GM18517 (cell line): Measurements from ENCODE around the gene DUSP2.
A peak's percentile ranks its signal among the peaks of the same experiment; 100 is the strongest.

Source experiments
- ATAC-seq: cut with Tn5 transposase; IDR thresholded peaks from one replicate; pipeline ENCODE4 v1.9.1; 2021; ENCODE audit warnings: mild to moderate bottlenecking, moderate library complexity; ENCODE audit not compliant: unreplicated experiment

Gene DUSP2, protein sequence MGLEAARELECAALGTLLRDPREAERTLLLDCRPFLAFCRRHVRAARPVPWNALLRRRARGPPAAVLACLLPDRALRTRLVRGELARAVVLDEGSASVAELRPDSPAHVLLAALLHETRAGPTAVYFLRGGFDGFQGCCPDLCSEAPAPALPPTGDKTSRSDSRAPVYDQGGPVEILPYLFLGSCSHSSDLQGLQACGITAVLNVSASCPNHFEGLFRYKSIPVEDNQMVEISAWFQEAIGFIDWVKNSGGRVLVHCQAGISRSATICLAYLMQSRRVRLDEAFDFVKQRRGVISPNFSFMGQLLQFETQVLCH

DNA sequence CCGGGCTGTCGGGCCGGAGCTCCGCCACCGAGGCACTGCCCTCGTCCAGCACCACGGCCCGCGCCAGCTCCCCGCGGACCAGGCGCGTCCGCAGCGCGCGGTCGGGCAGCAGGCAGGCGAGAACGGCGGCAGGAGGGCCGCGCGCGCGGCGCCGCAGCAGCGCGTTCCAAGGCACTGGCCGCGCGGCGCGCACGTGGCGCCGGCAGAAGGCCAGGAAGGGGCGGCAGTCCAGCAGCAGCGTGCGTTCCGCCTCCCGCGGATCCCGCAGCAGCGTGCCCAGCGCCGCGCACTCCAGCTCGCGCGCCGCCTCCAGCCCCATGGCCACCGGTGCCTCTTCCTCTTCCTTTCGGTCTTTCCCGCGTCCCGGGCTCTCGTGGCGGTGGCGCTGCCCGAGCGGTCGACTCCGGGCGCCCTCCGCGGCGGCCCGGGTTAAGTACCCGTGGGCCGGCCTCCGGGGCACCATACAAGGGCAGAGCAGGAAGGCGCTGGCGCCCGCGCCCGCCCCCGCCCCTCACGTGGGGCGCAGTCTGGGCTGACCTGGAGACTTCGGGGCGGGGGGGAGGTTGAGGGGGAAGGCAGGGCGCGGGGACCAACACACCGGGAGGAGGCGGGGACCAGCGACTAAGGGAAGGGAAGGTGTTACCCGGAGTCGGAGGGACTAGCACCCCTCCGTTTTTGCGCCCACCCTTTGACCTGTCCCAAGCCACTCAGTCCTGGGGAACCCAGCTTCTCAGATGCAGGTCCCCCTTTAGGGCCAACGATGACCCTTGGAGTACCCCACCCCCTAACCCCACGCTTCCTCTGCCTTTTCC is at the start of gene DUSP2:
Gene DUSP2 (minus strand): TSS at position 405 of the 812 bp plus-strand sequence. CDS start 86 bp downstream, at position 319.
- ATAC-seq, result peak; percentile 39

DNA sequence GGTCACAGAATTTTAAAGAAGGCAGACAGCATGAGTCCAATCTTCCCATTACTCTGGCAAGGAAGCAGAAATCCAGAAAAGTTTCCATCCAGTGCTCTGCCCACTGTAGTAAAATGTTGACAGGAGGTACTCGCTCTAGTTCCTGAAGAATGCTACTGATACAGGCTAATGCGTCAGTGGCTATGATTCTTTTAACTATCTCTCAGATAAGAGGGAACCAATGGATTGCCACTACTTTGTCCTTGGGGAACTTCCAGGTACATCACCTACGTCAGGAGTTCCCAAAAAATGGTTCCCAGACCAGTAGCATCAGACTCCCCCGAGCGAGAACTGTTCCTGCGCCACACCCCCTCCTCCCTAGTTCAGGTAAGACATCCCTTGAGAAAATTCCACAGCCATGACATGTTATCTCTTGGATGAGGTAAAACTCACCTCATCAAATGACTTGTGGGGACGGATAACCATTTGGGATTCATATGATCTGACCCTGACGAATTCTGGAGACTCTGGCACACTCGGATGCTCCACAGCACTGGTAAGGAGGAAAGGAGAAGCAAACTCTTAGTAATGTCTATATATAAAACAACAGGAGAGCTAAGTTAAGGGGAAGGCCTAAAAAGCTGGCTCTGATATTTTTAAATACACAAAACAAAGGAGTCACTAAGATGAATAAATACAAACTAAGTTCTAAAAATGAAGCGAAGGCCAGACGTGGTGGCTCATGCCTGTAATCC is 46.9 kb upstream of the DUSP2 start:
- ATAC-seq, result no peak

DNA sequence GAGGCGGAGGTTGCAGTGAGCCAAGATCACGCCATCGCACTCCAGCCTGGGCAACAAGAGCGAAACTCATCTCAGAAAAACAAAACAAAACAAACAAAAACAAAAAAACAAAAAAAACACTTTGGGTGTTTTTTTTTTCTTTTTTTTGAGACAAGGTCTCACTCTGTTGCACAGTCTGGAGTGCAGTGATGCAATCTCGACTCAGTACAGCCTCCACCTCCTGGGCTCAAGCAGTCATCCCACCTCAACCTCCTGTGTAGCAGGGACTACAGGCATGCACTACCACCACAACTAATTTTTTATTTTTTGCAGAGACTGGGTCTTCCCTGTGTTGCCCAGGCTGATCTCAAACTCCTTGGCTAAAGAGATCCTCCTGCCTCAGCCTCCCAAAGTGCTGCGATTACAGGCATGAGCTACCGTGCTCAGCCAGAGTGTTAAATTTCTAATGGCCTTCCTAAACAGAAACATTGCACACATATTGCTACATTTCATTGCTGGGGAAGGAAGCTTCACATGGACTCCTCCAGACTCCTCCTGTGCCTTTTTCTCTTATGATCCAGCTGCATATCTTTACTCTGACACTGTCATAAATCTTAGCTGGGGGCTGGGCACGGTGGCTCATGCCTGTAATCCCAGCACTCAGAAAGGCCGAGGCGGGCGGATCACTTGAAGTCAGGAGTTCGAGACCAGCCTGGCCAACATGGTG is 43.7 kb upstream of the DUSP2 start:
- no peak for ATAC-seq

DNA sequence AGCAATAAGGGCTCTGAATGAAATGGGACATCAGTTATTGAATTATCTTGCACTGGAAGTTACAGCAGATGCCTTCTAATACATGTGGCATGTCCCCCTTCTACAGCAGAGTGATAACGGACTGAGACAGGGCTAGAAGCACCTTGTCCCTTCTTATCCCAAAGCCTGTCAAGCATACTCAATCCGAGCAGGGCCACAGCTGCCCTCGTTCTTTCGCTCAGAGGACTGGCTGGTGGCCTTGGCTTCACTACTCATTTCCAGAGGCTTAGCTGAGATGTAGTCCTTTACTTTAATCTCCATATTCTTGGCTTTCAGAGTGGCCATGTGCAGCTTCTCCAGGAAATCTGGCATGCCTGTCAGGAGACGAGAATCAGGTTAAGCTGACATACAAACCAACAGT is 41.3 kb upstream of the DUSP2 start:
- ATAC-seq, result no peak

DNA sequence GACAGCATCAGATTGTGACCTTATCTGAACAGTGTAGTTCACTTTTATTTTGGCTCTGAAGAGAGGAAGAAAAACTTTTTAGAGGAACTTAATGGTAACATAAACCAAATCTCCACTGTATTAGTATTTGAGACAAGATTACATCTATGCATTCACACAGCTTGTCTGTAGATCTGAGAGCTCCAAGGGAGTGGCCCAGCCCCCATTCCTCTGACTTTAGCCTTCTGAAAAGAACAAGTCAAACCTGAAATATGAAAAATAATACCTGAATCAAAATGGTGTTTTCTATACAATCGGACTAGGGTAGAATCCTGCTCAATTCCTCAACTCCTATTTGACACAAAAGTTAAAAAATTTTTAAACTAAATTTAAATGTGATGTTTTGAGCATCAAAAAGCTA is 40.3 kb upstream of the DUSP2 start:
- ATAC-seq, result no peak

DNA sequence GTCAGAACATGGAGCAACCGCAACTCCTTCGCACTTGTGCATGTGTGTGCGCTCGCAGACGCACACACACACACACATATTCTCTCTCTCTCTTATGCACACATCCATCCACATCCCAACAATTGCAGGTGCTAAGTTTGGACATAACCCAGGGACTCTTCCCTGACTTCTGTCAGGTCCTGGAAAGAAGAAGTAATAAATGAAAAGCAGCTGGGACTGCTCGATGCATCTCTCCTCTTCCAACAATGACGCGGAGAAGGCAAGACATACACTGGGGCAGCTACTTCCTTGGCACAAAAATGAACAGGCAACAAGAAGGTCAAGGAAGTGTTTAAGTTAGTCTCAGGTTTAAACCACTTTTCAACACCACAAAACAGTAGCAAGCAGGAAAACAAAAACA is 39.7 kb upstream of the DUSP2 start:
- ATAC-seq, result no peak

DNA sequence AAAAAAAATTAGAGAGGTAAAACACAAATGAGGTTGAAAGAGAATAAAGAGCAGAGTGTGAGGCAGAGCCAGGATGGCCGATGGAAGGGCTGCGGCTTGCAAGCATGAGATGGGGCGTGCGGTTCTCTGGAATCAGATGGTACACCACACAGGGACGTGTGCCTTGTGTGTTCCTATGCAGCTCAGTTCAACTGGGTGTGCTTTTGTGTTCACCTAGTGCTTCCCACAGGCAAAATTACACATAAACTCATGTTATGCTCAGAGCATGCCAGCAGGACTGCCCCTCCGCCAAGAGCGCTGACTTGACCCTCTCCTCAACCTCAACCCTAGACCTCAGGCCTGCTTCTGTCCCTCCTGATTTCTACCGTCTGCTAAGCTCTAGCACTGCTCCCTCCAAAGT is 38.9 kb upstream of the DUSP2 start:
- no peak for ATAC-seq

DNA sequence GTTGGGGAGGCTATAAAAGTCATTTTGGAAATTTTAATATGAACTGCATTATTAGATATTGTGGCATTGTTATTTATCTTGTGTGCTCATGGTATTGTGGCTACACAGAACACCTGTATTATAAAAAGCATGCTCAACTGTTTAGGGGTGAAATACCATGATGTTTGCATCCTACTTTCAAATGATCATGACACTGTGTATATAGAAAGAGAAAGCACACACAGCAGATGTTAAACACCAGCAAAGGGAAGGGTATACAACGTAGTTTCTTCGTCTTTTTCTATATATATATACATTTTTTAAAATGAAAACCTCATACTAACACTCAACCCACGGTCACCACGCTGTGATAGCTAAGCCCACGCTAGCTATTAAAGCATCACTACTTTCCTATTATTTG is 36.3 kb upstream of the DUSP2 start:
- no peak for ATAC-seq

DNA sequence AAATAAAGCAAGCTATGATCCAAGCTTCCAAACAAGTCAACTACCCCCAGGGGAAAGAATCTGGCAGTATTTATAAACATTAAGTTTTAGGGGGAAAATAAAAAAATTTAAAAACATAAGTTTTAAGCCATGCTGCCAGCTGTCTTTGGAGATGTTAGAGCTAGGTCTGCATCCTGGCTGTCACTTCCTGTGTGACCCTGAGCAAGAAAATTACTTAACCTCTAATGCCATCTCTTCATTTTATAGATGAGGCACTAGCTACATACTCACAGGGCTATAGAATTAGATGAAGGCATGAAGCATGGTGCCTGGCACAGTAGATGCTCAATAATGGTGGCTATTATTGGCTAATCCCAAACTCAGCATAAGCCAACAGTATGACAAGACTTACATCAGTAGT is 35.3 kb upstream of the DUSP2 start:
- ATAC-seq, result no peak

DNA sequence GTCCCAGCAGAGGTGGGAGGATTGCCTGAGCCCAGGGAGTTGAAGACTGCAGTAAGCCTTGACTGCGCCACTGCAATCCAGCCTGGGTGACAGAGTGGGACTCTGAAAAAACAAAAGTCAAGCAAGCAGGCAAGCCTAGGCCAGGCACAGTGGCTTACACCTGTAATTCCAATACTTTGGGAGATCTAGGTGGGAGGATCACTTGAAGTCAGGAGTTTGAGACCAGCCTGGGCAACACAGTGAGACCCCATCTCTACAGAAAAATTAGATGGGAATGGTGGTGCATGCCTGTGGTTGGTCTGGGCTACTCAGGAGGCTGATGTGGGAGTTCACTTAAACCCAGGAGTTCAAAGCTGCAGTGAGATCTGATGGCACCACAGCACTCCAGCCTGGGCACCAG is 34.8 kb upstream of the DUSP2 start:
- no peak for ATAC-seq

DNA sequence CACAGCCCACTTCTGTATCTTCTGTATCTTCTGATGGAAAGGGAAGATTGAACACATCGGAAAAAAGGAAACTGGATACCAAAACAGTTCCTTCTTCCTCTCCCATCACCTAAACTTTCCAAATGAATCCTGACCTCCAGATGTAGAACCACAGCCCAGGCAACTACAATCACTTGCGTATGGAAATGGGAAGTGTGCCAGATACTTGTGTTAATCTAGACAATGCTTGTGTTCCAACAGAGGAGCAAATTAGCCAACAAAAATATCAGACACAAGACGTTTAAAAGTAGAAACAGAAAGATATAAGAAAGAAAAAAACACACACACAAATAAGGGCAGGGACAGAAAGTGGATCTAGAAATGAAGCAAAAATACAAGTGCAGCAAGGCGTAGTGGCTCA is 31.4 kb upstream of the DUSP2 start:
- no peak for ATAC-seq

DNA sequence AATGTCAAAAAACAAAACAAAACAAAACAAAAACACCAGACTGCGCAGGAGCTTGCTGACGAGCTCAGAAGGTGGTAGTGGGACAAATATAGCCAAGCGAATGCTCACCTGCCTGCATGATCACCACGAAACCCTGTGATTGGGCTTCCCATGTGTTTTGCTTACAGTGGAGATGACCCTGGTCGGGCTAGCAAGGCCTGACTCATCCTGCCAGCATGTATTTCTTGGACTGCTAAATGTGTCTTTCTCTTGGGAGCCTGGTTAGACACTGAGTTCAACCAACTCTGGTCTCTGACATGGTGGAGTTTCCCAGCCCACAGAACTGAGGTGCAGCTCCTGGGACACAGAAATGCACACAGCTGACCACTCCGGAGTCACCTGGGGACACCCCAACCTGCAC is 30.7 kb upstream of the DUSP2 start:
- no peak for ATAC-seq

DNA sequence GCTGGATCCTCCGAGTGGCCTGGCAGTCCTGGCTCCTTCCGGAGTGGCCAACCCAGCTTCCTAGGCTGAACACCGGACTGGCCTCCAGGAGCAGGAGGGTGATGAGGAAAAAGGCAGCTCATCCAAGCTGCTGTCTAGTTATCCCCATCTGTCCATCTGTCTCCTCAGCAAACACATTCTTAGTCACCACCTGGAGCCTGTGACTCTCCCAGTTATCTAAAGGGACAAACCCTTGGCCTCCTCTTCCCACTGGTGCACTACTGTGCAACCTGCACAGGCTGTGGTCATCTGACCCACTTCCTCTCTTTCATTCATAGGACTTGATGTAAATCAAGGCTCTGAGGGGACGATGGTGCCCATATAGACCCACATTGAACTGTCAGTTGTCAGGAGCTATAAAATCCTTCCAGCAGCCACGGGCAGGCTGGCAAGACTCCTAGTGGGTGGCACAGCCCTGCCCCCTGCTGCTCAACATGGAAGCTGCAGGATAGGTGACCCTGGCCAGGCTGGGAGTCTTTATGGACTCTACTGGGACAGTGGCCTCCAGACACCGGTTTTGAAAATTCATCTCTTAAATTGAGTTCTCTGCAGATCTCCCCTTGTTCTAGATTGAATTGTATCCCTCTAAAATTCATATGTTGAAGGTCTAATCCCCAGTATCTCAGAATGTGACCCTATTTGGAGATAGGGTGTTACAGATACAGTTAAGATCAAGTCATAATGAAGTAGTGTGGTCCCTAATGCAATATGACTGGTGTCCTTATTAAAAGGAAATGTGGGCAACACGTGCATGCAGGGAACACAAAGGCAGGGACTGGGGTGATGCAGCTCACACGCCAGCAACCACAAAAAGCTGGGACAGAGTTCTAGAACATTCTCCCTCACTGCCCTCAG is 29.3 kb upstream of the DUSP2 start:
- peak; percentile 63 for ATAC-seq

DNA sequence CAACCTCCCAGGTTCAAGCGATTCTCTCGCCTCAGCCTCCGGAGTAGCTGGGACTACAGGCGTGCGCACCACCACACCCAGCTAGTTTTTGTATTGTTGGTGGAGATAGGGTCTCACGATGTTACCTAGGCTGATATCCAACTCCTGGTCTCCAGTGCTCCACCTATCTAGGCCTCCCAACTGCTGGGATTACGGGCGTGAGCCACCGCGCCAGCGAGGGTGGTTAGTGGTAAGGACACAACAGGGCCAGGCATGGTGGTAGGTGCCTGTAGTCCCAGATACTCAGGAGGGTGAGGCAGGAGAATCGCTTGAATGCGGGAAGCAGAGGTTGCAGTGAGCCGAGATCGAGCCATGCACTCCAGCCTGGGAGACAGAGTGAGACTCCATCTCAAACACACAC is 26.6 kb upstream of the DUSP2 start:
- ATAC-seq, result no peak

DNA sequence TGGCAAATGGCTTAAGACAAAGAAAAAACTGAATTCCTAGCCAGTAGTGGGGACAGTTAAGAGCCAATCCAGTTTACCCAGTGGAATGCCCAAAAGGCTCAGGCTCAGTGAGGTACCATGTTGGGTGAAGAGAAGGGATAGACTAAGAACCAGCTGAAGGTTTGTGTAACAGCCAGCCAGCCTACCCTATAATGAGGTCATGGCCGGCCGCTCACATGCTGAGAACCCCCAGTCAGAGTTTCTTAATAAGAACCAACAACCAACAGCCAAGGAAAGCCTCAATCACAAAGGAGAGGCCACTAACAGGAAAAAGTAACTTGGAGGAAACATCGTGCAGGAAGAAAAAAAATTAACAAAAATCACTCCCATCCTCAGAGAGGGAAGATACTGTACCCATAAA is 25.4 kb upstream of the DUSP2 start:
- ATAC-seq, result no peak

DNA sequence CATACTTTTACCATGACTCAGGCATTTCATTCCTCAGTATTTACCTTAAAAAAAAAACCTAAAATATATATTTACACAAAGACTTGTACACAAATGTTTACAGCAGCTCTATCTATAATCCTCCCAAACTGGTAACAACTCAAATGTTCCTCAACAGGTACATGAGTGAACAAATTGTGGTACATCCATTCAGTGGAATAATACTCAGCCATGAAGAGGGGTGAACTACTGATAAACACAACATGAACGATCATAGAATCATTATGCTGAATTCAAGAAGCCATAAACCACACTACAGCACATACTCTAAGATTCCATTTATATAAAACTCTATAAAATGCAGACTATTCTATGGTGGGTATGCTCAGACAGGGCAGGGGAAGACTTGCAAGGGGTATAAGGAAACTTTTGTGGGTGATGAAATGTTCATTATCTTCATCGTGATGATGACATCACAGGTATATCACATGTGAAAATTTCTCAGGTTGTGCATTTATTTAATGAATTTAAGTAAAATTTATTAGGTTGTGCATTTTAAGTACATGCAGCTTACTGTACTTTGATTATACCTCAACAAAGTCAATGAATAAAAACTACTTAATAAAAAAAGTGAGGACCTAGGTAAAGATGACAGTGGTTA is 24.7 kb upstream of the DUSP2 start:
- no peak for ATAC-seq

DNA sequence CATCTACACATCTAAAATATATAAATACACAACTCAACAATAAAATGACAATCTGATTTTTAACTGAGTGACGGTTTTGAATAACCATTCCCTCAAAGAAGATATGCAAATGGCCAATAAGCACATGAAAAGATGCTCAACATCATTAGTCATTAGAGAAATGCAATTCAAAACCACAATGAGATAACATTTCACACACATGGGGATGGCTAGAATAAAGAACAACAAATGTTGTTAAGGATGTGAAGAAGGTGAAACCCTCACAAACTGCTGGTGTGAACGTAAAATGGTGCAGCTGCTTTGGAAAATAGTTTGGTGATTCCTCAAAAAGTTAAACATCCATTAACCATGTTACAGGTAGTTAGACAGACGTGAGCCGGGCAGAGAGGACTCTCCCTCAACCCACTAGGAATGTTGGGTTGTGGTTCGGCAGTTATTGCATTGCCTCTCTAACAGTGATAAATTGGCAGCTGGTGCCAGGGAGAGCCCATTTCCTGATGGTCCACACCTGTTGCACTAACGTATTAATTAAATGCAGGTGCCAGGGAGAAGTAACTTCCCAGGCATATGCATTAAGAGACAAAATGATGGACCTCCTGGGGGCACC is 22.3 kb upstream of the DUSP2 start:
- ATAC-seq, result no peak

DNA sequence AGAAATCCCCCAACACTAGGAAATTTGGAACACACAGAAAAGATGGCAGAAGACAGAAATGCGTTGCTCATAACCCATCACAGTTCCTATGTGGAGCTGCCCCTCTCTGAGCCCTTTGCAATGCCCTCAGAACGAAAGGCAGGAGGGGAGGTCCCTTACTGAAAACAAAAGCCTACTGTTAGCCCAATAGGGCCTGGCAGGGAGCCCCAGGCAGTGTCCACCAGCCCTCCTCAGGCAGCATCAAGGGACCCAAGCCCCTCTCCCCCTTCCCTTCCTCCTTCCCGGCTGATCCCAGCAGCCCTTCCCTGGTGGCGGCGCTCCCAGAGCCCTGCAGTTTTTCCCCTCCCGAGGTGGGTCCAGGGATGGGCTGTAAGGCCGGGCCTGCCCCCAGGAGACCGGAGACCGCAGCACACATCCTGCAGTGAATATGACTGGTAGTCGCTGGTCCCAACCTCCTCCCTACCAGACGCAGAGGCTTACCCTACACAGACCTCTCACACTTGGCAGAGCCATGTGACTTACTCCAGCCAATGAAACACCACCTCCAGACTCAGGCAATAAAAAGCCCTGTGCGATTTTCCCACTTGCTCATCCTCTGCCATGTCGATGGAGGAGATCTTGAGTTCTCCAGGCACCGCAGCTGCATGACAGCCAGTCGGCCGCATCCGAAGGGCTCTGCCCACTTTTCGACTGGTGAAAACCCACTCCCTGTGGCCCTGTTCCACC is 19.4 kb upstream of the DUSP2 start:
- ATAC-seq, result peak; percentile 69
